BE2C (cell line): ENCODE data around the gene ACER3.
"Not testable (repeated sequence)": the region's sequence is repeated elsewhere in the genome, so short reads cannot be mapped to it uniquely, and the experiment has no call there.

Experiments
- DNase-seq: peaks from one replicate; pipeline ENCODE4 v3.0.0-alpha.2; 2020
- H3K27me3 ChIP-seq: fragments of 250-450 bp; sonication (Bioruptor Pico); 2 replicates; pipeline ENCODE4 v1.5.1; 2020; ENCODE audit warnings: mild to moderate bottlenecking
- H3K36me3 ChIP-seq: fragments of 250-450 bp; sonication (Bioruptor Pico); 2 replicates; pipeline ENCODE4 v1.5.1; 2020; ENCODE audit warnings: mild to moderate bottlenecking
- H3K4me1 ChIP-seq: fragments of 250-450 bp; sonication (Bioruptor Pico); 2 replicates; pipeline ENCODE4 v1.5.1; 2020
- H3K4me3 ChIP-seq: 2 replicates; pipeline ENCODE4 v1.5.1; 2011; ENCODE audit warnings: low read depth, low read length
- H3K9me3 ChIP-seq: fragments of 250-450 bp; sonication (Bioruptor Pico); 2 replicates; pipeline ENCODE4 v1.5.1; 2020
- TF ChIP-seq, protein P1 (sequence below): IDR thresholded peaks from 2 replicates; pipeline ENCODE4 v1.5.1; 2012; ENCODE audit warnings: mild to moderate bottlenecking, low read depth, low read length

ACER3 gene

DNA sequence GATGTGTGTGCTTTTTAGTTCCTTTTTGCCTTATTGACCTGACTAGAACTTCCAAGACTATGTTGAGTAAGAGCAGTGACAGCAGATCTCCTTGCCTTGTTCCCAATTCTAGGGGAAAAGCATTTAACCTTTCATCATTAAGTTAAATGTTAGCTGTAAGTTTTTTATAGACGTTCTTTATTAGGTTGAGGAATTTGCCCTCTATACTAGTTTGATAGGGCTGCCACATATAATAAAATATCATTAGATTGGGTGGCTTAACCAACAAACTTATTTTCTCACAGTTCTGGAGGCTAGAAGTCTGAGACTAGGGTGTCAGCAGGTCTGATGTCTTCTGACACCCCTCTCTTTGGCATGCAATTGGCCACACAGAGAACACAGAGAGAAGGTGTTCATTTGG is 140.9 kb downstream of the ACER3 start:
- Histone ChIP-seq H3K9me3 (no peaks in the 10 kb centered on the region; the same call in 1 of the 2 replicates), H3K4me1 (0 out of 2 replicates have a peak, but pooled peaks cover 5% of the 10 kb centered on the region), H3K27me3 (no peaks in the 10 kb centered on the region), H3K36me3 (no peaks in the 10 kb centered on the region), H3K4me3 (no peak overlapping the region)
- TF ChIP-seq, protein P1, sequence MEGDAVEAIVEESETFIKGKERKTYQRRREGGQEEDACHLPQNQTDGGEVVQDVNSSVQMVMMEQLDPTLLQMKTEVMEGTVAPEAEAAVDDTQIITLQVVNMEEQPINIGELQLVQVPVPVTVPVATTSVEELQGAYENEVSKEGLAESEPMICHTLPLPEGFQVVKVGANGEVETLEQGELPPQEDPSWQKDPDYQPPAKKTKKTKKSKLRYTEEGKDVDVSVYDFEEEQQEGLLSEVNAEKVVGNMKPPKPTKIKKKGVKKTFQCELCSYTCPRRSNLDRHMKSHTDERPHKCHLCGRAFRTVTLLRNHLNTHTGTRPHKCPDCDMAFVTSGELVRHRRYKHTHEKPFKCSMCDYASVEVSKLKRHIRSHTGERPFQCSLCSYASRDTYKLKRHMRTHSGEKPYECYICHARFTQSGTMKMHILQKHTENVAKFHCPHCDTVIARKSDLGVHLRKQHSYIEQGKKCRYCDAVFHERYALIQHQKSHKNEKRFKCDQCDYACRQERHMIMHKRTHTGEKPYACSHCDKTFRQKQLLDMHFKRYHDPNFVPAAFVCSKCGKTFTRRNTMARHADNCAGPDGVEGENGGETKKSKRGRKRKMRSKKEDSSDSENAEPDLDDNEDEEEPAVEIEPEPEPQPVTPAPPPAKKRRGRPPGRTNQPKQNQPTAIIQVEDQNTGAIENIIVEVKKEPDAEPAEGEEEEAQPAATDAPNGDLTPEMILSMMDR: no peak
- DNase-seq: no peak

DNA sequence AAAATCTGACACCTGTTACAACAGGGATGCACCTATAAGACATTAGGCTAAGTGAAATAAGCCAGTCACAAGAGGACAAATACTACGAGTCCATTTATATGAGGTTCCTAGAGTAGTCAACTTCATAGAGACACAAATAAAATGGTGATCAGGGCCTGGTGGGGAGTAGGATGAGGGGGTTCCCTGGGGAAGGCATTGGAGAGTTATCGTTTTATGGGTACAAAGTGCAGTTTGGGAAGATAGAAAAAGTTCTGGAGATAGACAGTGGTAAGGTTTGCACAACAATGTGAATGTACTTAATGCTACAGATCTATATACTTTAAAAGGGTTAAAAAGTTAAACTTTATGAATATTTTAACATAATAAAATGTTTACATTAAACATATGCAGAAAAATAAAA is 142.1 kb downstream of the ACER3 start:
- Histone ChIP-seq H3K36me3 (no peaks in the 10 kb centered on the region), H3K9me3 (no peaks in the 10 kb centered on the region; the same call in 1 of the 2 replicates), H3K4me1 (0 out of 2 replicates have a peak, but pooled peaks cover 5% of the 10 kb centered on the region), H3K27me3 (no peaks in the 10 kb centered on the region), H3K4me3 (no peak overlapping the region)
- TF ChIP-seq, protein P1: no peak
- DNase-seq: no peak

DNA sequence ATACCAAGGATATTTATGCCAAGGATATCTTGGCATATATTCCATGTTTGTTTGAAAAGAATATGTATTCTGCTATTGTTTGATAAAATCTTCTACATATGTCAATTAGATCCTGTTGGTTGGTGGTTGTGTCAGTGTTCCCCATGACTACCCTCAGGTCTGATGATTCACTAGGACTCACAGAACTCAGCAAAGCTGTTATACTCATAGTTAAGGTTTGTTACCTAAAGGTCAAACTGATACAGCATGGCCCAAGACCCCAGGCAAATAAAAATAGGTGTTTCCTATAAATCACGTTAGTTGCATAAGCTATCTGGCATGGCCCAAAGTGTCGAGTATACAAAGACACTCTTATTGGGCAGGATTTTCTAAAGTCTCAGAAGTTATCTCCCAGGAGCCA is 143.2 kb downstream of the ACER3 start:
- H3K4me3 ChIP-seq: no peak overlapping the region
- H3K36me3 ChIP-seq: no peaks in the 10 kb centered on the region
- H3K27me3 ChIP-seq: no peaks in the 10 kb centered on the region
- H3K4me1 ChIP-seq: 0 out of 2 replicates have a peak, but pooled peaks cover 5% of the 10 kb centered on the region
- TF ChIP-seq, protein P1: no peak
- H3K9me3 ChIP-seq: no peaks in the 10 kb centered on the region; the same call in 1 of the 2 replicates
- DNase-seq: no peak

DNA sequence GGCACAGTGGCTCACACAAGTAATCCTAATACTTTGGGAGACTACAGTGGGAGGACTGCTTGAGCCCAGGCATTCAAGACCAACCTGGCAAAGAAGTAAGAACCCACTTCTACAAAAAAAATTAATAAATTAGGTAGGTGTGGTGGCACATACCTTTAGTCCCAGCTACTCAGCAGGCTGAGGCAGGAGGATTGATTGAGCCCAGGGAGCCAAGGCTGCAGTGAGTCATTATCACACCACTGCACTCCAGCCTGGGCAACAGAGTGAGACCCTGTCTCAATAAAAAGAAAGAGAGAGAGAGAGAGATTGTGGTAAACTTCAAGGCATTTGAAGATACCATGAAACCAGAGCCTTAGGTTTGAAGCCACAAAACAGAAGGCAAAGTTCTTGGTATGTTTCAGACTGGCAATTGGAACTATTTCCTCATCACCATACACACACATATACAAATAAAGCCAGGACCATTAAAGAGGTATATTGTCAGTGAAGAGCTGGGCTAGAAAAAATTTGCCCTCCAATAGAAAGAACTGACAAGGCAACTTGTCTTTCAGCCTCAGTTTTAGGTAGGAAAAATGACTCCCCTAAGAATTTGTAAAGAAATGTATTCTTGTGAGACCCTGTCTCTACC is 148.9 kb downstream of the ACER3 start:
- Histone ChIP-seq H3K4me3 (no peak overlapping the region), H3K4me1 (no peaks in the 10 kb centered on the region), H3K27me3 (no peaks in the 10 kb centered on the region), H3K9me3 (no peaks in the 10 kb centered on the region), H3K36me3 (no peaks in the 10 kb centered on the region)
- DNase-seq: no peak
- TF ChIP-seq, protein P1: no peak

DNA sequence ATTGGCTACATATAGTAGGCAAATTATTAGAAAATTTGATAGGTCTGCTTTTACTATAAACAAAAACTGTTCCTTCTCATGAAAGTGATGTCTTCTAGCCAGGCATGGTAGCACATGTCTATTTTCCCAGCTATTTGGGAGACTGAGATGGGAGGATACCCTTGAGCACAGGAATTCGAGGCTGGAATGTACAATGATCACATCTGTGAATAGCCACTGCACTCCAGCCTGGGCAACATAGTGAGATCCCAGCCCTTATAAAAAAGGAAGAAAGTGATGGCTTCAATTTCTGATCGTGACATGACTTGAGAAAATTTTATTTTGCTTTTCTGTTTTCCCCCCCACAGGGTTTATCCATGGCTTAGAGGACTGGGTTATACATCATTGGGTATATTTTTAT is 154.0 kb downstream of the ACER3 start:
- H3K9me3 ChIP-seq: no peaks in the 10 kb centered on the region
- no peaks in the 10 kb centered on the region for H3K4me1 ChIP-seq
- TF ChIP-seq, protein P1: no peak
- no peaks in the 10 kb centered on the region for H3K36me3 ChIP-seq
- H3K4me3 ChIP-seq: no peak overlapping the region
- DNase-seq: no peak
- no peaks in the 10 kb centered on the region for H3K27me3 ChIP-seq

DNA sequence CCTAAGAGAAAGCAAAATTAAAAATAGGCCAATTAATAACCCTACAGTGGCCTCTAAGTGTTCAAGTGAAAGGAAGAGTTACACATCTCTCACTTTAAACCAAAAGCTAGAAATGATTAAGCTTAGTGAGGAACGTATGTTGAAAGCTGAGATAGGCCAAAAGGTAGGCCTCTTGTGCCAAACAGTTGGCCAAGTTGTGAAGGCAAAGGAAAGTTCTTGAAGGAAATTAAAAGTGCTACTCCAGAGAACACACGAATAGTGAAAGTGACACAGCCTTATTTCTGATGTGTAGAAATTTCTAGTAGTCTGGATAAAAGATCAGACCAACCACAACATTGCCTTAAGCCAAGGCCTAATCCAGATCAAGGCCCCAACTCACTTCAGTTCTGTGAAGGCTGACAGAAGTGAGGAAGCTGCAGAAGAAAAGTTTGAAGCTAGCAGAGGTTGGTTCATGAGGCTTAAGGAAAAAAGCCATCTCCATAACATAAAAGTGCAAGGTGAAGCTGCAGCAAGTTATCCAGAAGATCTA is 157.7 kb downstream of the ACER3 start:
- DNase-seq, H3K4me1 ChIP-seq, H3K36me3 ChIP-seq, H3K9me3 ChIP-seq, H3K27me3 ChIP-seq, H3K4me3 ChIP-seq: not testable (repeated sequence)
